Measurements from ENCODE around the gene CAVIN1. TPM values are rescaled to one million over a fixed set of nuclear protein-coding genes. Genes with fewer than 3 reads are reported as not detected.
A peak's percentile ranks its signal among the peaks of the same experiment; 100 is the strongest.
"Not testable (repeated sequence)": the region's sequence is repeated elsewhere in the genome, so short reads cannot be mapped to it uniquely, and the experiment has no call there.

CAVIN1 gene
- total RNA-seq, 2 experiments from 2014 or later, result 0.66 to 1.3 TPM

DNA sequence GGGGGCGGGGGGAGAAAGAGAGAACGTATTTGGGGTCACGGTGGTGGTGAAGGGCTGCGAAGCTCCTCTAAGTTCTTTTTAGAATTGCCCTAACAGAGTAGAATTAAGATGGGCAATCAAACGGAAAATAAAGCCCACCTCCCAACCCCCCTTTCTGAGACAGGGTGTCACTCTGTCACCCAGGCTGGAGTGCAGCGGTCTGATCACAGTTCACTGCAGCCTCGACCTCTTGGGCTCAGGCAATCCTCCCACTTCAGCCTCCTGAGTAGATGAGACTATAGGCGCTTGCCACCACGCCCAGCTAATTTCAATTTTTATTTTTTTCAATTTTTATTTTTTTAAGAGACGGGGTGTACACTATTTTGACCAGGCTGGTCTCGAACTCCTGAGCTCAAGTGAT is 710 bp upstream of the CAVIN1 start:
- Mint-ChIP-seq H3K4me1 (peaks cover 15% of the 10 kb centered on the region), H3K36me3 (no peaks in the 10 kb centered on the region), H3K4me3 (no peak overlapping the region), H3K27ac (no peak overlapping the region), H3K27me3 (peaks cover 69% of the 10 kb centered on the region), H3K9me3 (ENCODE audit: low read depth) (no peaks in the 10 kb centered on the region)
- ATAC-seq (no peak), DNase-seq (no peak)
- CTCF ChIA-PET, result interaction anchor here (0.6 to 5.3 kb wide), 12 partner anchors 9 to 277 kb away, joined by 3 to 23 read pairs (median 4); no protein-coding TSS in a partner anchor

DNA sequence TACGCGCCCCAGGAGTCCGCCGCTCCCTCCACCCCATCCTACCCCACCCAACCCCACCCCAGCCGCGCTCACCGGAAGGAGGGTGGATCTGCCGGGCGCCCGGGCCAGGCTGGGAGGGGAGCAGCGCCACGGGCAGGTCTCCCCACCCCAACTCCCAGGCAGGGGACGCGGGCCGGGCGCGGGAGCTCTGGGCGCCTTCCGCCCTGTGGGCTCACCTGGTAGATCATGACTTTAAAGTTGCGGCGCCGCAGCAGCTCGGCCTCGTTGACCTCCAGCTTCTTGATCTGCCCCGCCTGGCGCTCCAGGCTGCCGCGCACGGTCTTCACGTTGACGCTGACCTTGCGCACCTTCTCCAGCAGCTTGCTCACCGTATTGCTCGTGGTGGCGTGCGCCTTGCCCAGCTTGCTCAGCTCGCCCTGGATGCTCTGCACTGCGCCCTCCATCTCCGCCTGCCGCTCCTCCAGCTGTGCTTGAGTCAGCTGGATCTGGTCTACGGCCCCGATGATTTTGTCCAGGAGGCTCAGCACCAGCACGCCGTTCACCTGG is 571 bp downstream of the CAVIN1 start:
- Mint-ChIP-seq H3K27ac (no peak overlapping the region), H3K36me3 (no peaks in the 10 kb centered on the region), H3K4me1 (peaks cover 15% of the 10 kb centered on the region), H3K9me3 (ENCODE audit: low read depth) (no peaks in the 10 kb centered on the region), H3K27me3 (peaks cover 58% of the 10 kb centered on the region), H3K4me3 (peak overlapping the region; percentile 79)
- ATAC-seq, result peak; percentile 71
- peak; percentile 51 for DNase-seq
- CTCF ChIA-PET, result interaction anchor here (0.8 to 5.3 kb wide), 11 partner anchors 13 to 110 kb away, joined by 3 to 23 read pairs (median 4); no protein-coding TSS in a partner anchor

DNA sequence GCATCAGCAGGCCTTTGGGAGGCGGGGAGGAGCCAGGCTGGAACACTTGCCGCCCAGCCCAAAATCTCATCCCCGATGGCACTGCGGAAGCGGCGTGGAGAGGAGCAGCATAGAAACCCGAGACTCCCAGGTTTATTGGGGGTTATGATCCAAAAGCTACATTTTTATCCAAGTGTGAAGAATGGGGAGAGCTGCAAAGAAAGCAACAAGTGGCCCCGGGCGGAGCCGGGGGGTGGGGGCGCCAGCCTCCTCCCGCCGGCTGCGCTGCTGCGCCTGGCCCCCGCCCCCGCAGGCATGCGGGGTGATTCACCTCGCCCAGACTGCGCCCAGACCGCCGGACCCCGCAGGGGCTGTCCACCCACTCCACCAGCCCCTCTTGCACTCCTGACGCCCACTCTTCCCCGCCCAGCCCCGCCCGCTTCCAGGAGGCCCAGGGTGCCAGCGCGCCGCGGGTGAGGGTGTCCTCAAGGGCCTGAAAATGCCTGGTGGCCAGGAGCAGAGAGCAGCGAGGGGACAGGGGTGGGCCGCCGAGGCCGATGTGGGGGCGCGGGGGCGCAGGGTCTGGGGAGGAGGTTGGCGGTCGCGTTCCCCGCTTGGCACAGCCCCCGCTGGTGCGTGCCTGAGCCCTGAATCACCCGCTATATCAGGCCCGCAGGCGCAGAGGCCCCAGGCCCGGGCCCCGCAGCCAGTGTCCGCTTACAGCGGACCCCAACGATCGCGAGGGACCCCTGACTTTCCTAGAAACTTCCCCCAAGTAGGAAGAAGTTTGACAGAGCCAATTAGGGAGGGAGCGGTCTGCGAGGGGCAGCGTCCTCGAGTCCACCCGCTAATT is 1.3 kb downstream of the CAVIN1 start:
- Mint-ChIP-seq H3K4me3 (peak overlapping the region; percentile 50), H3K9me3 (ENCODE audit: low read depth) (no peaks in the 10 kb centered on the region), H3K4me1 (peaks cover 15% of the 10 kb centered on the region), H3K27me3 (peaks cover 58% of the 10 kb centered on the region), H3K27ac (no peak overlapping the region), H3K36me3 (no peaks in the 10 kb centered on the region)
- peak; percentile 11 for ATAC-seq
- DNase-seq, result no peak
- CTCF ChIA-PET, result interaction anchor here (0.8 to 5.3 kb wide), 11 partner anchors 11 to 109 kb away, joined by 3 to 23 read pairs (median 4); no protein-coding TSS in a partner anchor

DNA sequence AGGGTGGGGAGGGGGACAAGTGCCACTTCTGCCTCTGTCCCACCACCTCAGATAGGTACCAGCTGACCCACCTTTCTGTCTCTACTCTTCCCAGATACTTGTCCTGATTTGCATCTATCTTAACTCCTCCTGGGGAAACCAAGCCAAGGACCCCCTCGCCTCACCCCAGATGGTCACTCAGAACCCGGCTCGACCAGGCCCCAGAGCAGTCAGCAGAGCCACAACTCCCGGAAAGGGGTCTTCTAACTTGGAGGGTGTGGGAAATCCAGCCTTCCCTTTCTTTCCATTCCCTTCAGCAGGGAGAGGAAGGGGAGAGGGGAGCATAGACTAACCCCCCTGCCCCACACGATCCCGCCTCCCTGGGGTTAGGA is 1.9 kb downstream of the CAVIN1 start:
- H3K27ac Mint-ChIP-seq, result no peak overlapping the region
- peaks cover 15% of the 10 kb centered on the region for H3K4me1 Mint-ChIP-seq
- no peak for DNase-seq

DNA sequence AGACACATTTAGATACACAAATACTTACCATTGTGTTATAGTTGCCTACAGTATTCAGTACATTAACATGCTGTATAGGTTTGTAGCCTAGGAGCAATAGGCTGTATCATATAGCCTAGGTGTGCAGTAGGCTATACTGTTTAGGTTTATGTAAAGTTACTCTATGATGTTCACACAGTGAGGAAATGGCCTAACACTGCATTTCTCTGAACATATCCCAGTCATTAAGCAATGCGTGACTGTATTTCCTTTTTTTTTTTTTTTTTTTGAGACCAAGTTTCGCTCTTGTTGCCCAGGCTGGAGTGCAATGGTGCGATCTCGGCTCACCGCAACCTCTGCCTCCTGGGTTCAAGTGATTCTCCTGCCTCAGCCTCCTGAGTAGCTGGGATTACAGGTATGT is 5.1 kb downstream of the CAVIN1 start:
- H3K4me3 Mint-ChIP-seq; H3K36me3 Mint-ChIP-seq; CTCF ChIA-PET; H3K27ac Mint-ChIP-seq; H3K9me3 Mint-ChIP-seq (ENCODE audit: low read depth); ATAC-seq; DNase-seq: not testable (repeated sequence)
- Mint-ChIP-seq H3K4me1 (peaks cover 20% of the 10 kb centered on the region), H3K27me3 (peaks cover 31% of the 10 kb centered on the region)

More for the DNA sequence above, 1.9 kb downstream of the CAVIN1 start:
- Mint-ChIP-seq H3K36me3 (no peaks in the 10 kb centered on the region), H3K9me3 (ENCODE audit: low read depth) (no peaks in the 10 kb centered on the region), H3K4me3 (peak overlapping the region; percentile 49), H3K27me3 (peaks cover 57% of the 10 kb centered on the region)
- CTCF ChIA-PET, result interaction anchor here (0.8 to 1.9 kb wide), 6 partner anchors 11 to 106 kb away, joined by 3 to 10 read pairs (median 4); no protein-coding TSS in a partner anchor
- no peak for ATAC-seq

DNA sequence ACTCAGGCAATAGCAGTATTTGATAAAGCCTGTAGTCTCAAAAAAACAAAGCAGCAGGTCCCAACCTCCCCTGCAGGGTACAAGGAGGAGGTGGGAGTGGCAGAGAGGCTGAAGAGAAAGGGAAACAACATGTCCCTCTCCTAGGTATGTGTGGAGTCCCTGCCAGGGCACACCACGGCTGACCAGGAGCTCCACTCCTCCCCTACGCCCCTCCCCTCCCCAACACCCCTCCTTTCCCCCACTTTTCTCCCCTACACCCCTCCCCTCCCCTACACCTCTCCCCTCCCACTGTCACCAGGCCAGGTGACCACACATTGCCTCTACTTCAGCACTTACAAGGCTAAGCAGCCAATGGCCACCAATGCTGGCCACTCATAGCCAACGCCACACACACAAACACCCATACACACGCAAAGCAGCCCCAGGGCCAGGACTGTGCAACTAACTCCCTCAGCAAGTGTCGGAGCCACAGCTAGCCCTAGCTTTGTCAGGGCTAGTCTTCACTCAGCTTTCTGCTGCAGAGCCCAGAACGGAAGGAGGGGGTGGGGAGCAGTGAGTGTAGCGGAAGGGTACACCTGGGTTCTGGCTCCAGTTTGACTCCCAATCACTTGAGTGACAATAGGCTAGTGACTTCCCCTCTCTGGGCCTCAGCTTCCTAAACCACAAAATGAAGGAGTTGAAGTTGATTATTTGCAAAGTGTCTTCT is 8.2 kb downstream of the CAVIN1 start:
- Mint-ChIP-seq H3K27me3 (peaks cover 5% of the 10 kb centered on the region), H3K4me3 (no peak overlapping the region), H3K36me3 (no peaks in the 10 kb centered on the region), H3K9me3 (ENCODE audit: low read depth) (no peaks in the 10 kb centered on the region), H3K27ac (peak overlapping the region; percentile 39), H3K4me1 (peaks cover 9% of the 10 kb centered on the region)
- DNase-seq (peak; percentile 69), ATAC-seq (peak; percentile 78)
- CTCF ChIA-PET, result interaction anchor here (0.8 to 30.0 kb wide), 11 partner anchors 9 to 313 kb away, joined by 3 to 967 read pairs (median 4); no protein-coding TSS in a partner anchor

DNA sequence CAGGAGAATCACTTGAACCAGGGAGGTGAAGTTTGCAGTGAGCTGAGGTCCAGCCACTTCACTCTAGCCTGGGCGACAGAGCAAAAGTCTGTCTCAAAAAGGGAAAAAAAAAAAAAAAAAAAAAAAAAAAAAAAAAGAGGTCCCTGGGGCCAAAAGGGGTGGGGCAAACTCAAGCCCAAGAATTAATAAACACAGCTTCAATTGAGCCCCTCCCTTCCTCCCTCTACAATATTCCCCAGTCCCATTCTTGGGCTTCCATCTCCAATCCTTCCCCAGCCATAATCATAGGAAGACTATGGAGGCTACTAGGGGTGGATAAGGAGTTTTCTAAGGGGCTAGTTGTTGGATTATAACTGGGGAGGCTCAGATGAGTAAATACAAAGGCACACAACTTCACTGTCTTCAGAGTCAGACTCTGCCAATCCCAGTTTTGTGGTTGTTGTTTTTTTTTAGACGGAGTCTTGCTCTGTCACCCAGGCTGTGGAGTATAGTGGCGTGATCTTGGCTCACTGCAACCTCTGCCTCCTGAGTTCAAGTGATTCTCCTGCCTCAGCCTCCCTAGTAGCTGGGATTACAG is 9.5 kb downstream of the CAVIN1 start:
- CTCF ChIA-PET, result interaction anchor here (0.6 to 30.0 kb wide), 8 partner anchors 8 to 114 kb away, joined by 3 to 967 read pairs (median 3); no protein-coding TSS in a partner anchor
- no peaks in the 10 kb centered on the region for H3K9me3 Mint-ChIP-seq (ENCODE audit: low read depth)
- ATAC-seq (no peak), DNase-seq (no peak)
- H3K27ac Mint-ChIP-seq, result no peak overlapping the region
- H3K4me3 Mint-ChIP-seq, result no peak overlapping the region
- peaks cover 7% of the 10 kb centered on the region for H3K4me1 Mint-ChIP-seq
- no peaks in the 10 kb centered on the region for H3K36me3 Mint-ChIP-seq
- no peaks in the 10 kb centered on the region for H3K27me3 Mint-ChIP-seq

DNA sequence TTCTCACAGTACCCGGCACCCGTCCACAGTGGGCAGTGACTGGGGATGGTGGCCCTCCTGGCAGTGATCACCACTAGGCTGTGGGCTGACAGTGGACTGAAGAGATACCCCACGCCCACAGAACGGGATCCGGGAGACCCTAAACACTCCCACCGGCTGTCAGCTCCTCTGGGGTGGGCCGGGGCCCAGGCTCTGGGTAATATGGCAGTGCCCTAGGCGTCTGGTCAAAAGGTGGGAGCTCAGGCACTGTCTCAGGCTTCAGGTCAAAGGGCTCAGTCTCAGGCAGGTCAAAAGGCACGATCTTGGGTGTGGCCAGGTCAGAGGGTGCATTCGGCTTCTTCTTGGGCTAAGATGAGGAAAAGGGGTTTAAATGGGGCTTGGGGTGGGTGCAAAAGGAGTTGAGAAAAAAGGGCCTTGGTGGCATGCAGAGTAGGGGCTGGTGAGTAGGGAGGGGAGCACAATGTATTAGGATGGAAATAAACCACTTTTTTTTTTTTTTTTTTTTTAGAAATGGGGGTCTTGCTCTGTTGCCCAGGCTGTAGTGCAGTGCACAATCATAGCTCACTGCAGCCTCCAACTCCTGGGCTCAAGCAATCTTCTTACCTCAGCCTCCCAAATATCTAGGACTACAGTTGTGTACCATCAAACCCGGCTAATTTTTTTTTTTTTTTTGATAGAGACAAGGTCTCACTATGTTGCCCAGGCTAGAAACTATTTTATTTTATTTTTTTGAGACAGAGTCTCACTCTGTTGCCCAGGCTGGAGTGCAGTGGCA is 11.0 kb downstream of the CAVIN1 start:
- H3K4me3 Mint-ChIP-seq, result no peak overlapping the region
- CTCF ChIA-PET, result interaction anchor here (1.2 to 30.0 kb wide), 2 partner anchors 11 to 89 kb away, joined by 3 to 967 read pairs; partner anchors contain the start of gene CAVIN1
- no peaks in the 10 kb centered on the region for H3K27me3 Mint-ChIP-seq
- no peak overlapping the region for H3K27ac Mint-ChIP-seq
- peaks cover 13% of the 10 kb centered on the region for H3K4me1 Mint-ChIP-seq
- ATAC-seq, result no peak
- H3K9me3 Mint-ChIP-seq (ENCODE audit: low read depth), result no peaks in the 10 kb centered on the region
- no peak for DNase-seq
- no peaks in the 10 kb centered on the region for H3K36me3 Mint-ChIP-seq

DNA sequence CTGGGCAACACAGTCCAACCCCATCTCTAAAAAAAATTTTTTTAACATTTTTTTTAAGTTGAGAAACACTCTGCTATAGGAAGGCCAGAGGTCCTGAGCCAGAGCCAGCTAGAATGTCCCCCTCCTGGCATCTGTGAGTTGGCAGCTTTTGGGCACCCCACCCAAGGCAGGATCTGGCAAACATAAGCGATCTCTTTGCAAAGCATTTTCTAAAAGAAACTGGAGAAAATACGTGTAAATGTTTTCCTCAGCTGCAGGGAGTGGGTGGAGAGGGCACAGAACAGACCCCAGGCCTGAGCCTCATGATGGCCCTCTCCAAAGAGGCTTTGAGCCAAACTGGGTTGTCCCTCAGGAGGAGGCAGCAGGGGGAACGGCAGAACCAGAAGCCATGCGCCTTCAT is 11.7 kb downstream of the CAVIN1 start:
- peaks cover 13% of the 10 kb centered on the region for H3K4me1 Mint-ChIP-seq
- DNase-seq (no peak), ATAC-seq (no peak)
- no peak overlapping the region for H3K4me3 Mint-ChIP-seq
- no peaks in the 10 kb centered on the region for H3K9me3 Mint-ChIP-seq (ENCODE audit: low read depth)
- no peaks in the 10 kb centered on the region for H3K27me3 Mint-ChIP-seq
- no peak overlapping the region for H3K27ac Mint-ChIP-seq
- H3K36me3 Mint-ChIP-seq, result no peaks in the 10 kb centered on the region
- CTCF ChIA-PET, result interaction anchor here (2.5 to 30.0 kb wide), 2 partner anchors 9 to 89 kb away, joined by 10 to 967 read pairs; no protein-coding TSS in a partner anchor

DNA sequence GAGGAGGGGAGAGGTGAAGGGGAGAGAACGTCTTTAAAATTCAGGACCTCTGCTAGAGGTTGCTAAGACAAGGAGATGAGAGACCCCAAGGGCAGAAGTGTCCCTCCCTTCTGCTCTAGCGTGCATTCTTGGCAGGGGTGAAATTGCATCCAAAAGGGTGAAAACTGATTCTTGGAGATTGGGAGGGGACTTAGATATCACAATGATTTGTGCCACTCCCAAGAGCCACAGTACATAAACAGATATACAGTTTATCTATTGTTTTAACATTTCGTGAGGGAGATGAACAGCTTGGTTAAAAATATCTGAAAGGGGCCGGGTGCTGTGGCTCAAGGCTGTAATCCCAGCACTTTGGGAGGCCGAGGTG is 12.8 kb downstream of the CAVIN1 start:
- Mint-ChIP-seq H3K27me3 (no peaks in the 10 kb centered on the region), H3K9me3 (ENCODE audit: low read depth) (no peaks in the 10 kb centered on the region), H3K4me3 (no peak overlapping the region), H3K36me3 (no peaks in the 10 kb centered on the region), H3K4me1 (peaks cover 16% of the 10 kb centered on the region), H3K27ac (no peak overlapping the region)
- CTCF ChIA-PET, result interaction anchor here (0.7 to 30.0 kb wide), 6 partner anchors 10 to 270 kb away, joined by 3 to 967 read pairs (median 6); no protein-coding TSS in a partner anchor
- ATAC-seq (no peak), DNase-seq (no peak)

DNA sequence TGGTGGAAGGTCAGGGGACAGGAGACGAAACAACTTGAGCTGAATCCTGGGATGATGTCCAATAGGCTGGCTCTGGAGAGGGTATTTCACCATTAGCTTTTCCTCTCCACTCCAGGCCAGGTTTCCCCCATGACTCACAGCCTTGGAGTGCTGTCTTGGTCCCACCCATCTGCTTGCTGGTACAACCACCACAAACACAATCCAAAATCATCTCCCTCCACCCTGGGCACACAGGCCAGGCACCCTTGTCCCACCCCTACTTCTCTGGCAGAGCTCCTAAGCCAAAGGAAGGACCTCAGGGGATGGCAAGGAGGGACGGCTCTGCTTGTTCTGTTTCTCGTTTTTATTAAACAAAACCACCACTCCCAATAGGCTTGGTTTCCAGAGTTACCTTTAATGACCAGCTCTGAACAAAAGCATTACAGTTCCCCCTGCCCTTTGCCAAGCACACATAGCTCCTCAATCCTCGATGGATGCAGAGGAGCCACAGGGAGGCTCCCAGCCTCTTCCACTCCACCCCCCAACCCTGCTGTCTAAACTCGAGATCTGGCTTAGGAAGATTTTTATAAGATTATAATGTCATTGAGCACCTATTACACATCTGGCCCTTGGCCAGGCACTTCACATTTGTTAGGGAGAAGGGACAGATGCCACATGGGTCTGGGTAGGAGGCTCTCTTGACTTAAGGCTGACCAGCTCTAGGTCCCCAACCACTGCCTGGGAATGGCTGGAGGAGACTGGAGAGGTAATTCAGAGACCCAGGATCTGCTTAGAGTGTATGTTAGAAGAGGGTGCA is 13.3 kb downstream of the CAVIN1 start:
- no peaks in the 10 kb centered on the region for H3K36me3 Mint-ChIP-seq
- DNase-seq (no peak), ATAC-seq (no peak)
- no peak overlapping the region for H3K27ac Mint-ChIP-seq
- H3K27me3 Mint-ChIP-seq, result no peaks in the 10 kb centered on the region
- H3K9me3 Mint-ChIP-seq (ENCODE audit: low read depth), result no peaks in the 10 kb centered on the region
- peaks cover 11% of the 10 kb centered on the region for H3K4me1 Mint-ChIP-seq
- CTCF ChIA-PET, result interaction anchor here (0.9 to 30.0 kb wide), 6 partner anchors 11 to 188 kb away, joined by 3 to 967 read pairs (median 6); no protein-coding TSS in a partner anchor
- H3K4me3 Mint-ChIP-seq, result no peak overlapping the region

Data from activated CD8-positive, alpha-beta memory T cell treated with anti-CD3 and anti-CD28 coated beads, Interleukin-2, amount 10 ng/mL, durations not matched to agents 7 days and 5 days (primary cell).